Sciatic nerve (tissue), 2 donors: Measurements from ENCODE around the gene GPER1. TPM values are rescaled to one million over a fixed set of nuclear protein-coding genes. Genes with fewer than 3 reads are reported as not detected.
"Not testable (repeated sequence)": the region's sequence is repeated elsewhere in the genome, so short reads cannot be mapped to it uniquely, and the experiment has no call there.

Source experiments
- ATAC-seq: fragments of 200-7000 bp; cut with Tn5 transposase; one replicate; pipeline ENCODE4 v1.9.1; 2020; ENCODE audit warnings: mild to moderate bottlenecking, moderate library complexity
- DNase-seq: peaks from one replicate; pipeline ENCODE4 v3.0.0-alpha.2; 2020; ENCODE audit warnings: low spot score
- intact Hi-C: fragments of 100-400 bp; cut with DNase I; formaldehyde crosslinking; loops from one replicate; pipeline ENCODE4 v1.14.2; 2022
- total RNA-seq: library from RNA; stranded (reverse); fragmentation: NEBNext Ultra II Directional; extraction: Animal tissue kit (Norgen Biotek cat#: 25700); gene quantifications from one replicate; pipeline ENCODE4 v1.2.1, GENCODE V29; 2021
- donor health status: DM: no; HTN: no; CAD: no.
- donor health status: DM: no; HTN: no; CAD: no.

The GPER1 gene
- total RNA-seq, result 11.1 TPM

- DNase-seq, result peak; percentile 73
- ATAC-seq, result peak; percentile 79
- intact Hi-C loops, result loop anchor here (5.0 kb wide), 1 partner anchor 34 kb away; no protein-coding TSS in a partner anchor
Measured at GRCh38 chr7:1087952-1088920, at the start of gene GPER1. GPER1 (plus strand) TSS chr7:1088113; CDS start chr7:1091729, 3,616 bp downstream.

- intact Hi-C loops, DNase-seq, ATAC-seq: not testable (repeated sequence)
Measured at GRCh38 chr7:1040233-1040632, 47.7 kb upstream of the GPER1 start.

DNA sequence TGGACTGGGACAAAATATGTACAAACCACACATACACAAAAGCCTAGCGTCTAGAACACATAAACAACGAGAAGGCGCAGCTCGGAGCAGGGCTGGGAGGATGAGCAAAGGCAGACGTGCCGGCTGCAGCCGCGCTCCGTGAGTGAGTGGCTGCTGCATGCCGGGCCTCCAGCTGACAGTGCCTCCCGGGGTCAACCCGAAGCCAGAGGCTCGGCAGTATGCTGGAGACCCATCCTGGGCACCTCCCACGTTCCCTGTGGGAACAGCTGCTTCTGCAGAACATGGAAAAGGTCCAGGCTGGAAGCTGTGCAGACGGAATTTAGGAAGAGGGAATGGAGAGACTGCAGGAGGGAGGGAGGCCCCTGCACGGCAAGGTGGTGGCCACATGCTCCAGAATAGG is 47.1 kb upstream of the GPER1 start:
- intact Hi-C loops, result no loop called here
- ATAC-seq, result no peak
- no peak for DNase-seq

DNA sequence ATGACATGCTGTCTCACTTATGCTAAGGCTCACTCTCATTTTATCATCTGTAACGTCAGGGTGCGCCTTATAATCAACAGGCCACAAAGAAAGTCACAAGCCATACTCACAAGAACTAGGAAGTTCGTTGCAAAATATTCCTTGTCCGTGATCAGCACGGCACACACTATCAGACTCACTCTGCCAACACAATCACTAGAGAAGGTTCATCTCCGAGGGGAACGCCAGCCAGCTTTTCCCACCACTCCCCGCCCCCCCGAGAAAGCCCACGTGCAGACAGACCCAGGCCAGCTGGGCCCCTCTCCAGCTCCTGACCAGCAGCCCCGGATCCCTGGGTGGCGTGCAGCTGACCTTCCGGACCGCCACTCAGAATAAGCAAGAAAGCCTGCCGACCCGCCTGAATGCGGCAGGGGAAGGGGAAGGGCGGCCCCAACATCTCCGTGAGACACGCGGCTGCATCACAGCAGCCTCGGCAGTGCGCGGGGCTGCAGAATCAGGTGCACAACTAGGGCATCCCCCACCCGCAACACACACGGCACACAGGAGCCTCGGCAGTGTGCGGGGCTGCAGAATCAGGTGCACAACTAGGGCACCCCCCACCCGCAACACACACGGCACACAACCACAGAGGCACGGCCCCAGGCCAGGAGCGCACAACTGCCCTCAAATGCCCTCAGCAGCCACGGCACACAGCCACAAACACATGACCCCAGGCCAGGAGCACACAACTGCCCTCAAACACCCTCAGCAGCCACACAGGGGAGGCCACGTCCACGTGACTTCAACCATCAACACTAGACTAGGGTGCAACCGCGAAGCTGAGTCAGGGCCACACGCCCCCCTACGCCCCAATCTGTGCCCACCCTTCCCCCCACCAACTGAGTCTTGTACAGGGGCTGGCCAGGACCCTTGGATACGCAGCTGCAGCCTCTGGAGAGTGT is 46.1 kb upstream of the GPER1 start:
- no peak for DNase-seq
- intact Hi-C loops, result no loop called here
- ATAC-seq, result no peak

DNA sequence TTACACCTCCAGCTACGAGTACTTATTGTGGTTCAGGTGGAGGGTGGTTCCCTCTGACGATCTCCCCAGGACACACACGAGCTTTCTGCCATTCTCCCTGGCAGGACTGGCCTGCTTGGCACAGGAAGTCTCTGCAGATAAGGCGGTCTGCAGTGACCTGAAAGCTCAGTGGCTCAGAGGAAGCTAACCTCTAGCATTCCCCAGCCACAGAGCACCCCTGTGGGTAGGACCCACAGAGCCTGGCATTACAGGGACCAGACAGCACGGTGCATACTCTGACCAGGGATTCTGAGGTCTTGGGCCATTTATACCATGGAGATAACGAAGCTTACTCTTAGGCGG is 45.5 kb upstream of the GPER1 start:
- no peak for DNase-seq
- intact Hi-C loops, result no loop called here
- no peak for ATAC-seq

GRCh38 chr7:1043552-1044188 is 44.2 kb upstream of the GPER1 start:
- intact Hi-C loops, result no loop called here
- ATAC-seq (peak; percentile 29), DNase-seq (no peak)

GRCh38 chr7:1044189-1045068 is 43.5 kb upstream of the GPER1 start, which contains the start of gene GPR146:
GPR146 (plus strand) TSS chr7:1044546; CDS start chr7:1057516, 12,970 bp downstream.
- ATAC-seq, result peak; percentile 98
- intact Hi-C loops, result no loop called here
- DNase-seq, result peak; percentile 98

DNA sequence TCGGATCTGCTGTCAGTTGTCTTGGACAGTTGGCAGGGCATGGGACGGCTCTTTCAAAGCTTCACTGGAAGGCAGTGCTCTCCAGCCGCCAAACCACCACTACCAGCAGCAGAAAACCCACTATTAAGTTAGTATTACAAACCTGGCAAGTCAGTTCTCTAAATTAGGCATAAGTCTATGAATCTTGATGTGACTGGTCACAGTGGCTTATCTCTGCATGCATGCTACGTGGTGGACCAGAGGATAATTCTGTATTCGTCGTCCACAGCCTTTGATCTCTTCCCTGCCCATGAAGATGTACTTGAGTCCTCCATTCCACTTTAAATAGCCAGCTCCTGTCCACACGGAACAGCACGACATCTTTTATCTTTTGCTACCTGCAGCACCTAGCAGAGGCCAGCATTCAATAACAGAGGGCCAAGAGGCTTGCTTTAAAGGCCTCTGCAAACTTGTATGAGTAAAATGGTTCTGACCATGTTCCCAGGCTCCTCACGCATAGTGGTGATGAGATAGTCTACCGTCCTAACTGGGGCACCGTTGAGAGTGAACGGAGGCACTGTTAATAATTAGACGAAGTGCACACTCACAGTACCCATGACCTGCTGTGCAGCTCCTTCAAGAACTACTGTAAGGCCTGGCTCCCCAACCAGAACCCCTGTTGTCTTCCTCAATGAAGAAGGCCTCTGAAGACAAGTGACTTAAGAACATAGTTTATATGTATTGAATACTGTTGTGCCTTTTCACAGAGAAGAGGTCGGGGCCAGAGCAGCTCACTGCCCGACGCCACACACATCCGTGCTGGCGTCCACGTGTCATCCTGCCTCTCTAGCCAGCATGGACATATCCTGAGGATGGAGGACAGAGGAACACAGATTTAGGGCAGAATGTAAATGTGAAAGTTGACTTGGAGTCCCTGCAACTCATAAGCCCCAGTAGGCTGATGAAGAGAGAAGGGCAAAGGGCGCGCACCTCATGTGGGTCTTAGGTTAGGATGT is 42.5 kb upstream of the GPER1 start:
- no peak for DNase-seq
- intact Hi-C loops, result no loop called here
- ATAC-seq, result no peak

DNA sequence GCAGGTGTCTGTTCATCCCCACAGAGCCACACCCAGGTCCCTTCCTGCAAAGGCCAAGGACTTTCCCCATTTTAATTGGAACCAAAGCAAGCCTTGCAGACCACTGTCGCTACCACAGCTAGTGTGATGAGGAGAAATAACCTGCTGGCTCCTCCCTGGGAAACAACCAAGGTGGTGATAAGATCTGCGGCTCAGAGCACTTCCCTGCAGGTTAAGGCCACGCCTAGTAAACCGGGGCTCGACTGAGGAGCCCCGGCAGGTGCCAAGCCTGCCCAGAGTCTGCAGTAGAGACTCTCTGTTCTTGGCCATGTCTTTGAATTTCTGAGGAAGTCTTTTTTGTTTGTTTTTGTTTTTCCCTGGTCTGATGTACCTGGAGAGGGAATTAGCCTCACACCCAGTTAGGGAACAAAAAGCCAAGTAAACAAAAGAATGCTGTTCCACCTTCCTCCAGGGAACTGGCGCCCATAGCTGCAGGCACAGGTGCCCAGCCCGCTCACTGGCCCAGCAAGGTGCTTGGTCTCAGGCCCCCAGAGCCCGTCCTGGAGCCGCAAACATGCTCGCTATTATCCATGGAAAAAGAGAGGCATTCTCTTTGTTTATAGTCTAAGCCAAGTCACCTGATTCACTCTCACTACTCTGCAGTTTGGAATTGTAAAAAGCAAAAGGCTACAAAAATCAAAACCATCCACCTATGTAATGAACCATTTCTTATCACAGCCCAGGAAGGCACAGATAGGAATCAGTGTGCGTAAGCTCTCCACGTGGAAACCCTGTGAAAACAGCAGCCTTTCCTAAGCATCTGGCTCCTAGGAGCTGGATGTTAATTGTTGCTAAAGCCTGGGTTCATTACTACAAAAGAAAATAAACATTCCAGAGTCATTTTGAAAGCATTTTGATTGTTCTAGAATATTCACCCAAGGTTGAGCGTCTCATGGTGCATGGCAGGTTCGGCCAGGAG is 40.9 kb upstream of the GPER1 start:
- no peak for DNase-seq
- intact Hi-C loops, result no loop called here
- ATAC-seq, result no peak

- no peak for DNase-seq
- ATAC-seq, result no peak
- intact Hi-C loops, result no loop called here
Measured at GRCh38 chr7:1049006-1049741, 38.7 kb upstream of the GPER1 start.

DNA sequence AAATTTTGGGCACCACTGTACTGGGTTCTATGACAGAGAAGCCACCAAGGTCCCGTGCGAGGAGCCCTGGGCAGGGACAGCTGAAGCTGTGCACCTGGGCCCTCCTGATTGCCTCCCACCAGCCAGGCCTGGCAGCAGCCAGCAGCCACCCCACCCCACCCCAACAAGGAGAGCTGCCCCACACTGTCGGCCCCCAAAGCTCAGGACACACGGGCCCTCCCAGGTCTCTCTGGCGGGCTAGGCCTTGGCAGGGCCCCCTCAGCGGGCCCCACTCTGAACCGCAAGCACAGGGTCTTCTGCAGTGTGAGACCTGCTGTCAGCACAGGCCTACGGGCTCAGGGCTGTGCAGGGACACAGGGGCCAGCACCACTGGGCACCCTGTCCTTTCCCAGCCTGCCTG is 38.1 kb upstream of the GPER1 start:
- ATAC-seq (no peak), DNase-seq (no peak)
- intact Hi-C loops, result no loop called here

- no peak for DNase-seq
- no peak for ATAC-seq
- intact Hi-C loops, result no loop called here
Measured at GRCh38 chr7:1050254-1050906, 37.5 kb upstream of the GPER1 start.

- DNase-seq (no peak), ATAC-seq (peak; percentile 5)
- intact Hi-C loops, result no loop called here
Measured at GRCh38 chr7:1050956-1051690, 36.8 kb upstream of the GPER1 start.
